ENCODE data around the gene HS3ST4.

GRCh38 chr16:25916037-25916436, 224.3 kb downstream of the HS3ST4 start:
- no peak for TF ChIP-seq CTCF (IDR thresholded peaks at IDR 0.05)
- TF ChIP-seq POLR2A (IDR thresholded peaks at IDR 0.05): no peak
- TF ChIP-seq POLR2AphosphoS5 (IDR thresholded peaks at IDR 0.05; ENCODE audit: insufficient read depth in 1 of 2, low read depth in 1 of 2): no peak

All from vagina (tissue), 2 donors.